AG09319 (cell line): ENCODE measurements around the gene MARS1.

Experiments used
- DNase-seq: peaks from one replicate; pipeline ENCODE4 v3.0.0-alpha.2; 2010; ENCODE audit warnings: low read depth; ENCODE audit errors: extremely low read depth
- TF ChIP-seq, protein P1 (sequence below): IDR thresholded peaks from 2 replicates; pipeline ENCODE4 v1.5.1; 2011; ENCODE audit warnings: low read depth, mild to moderate bottlenecking, inconsistent platforms, low read length, moderate library complexity

The MARS1 gene

DNA sequence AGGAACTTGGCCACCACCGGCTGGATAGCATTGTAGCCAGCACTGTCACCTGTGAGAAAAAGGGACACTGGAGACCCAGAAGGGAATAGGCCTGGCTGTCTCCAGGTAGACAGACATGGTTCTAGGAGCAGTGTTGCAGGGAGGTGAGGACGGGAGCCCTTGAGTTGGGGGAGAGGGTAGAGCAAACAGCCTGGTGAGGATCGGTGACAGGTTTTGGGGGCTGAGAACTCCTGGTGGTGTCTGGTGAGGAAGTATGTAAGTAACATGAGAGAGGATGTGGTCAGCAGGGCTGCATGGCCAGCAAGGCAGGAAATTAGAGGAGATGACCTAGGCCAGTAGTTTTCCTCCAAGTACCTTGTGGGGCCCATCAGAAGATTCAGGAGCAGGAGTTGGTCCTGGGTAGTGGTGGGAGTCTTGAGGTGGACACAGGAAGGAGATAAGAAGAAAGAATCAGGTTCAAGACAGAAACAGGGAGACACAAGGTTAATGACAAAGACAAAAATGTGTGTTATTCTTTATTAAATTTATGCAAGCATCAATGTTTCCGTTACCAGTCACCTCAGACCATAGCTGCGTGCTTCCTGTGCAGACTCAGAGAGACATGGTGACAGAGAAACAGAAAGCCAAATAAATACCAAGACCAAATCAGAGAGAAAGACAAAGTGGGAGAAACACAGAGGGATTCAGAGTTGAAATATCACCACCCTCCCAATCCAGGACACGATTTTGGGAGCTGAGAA, 8.3 kb upstream of the MARS1 start, which contains the start of gene ARHGAP9:
Gene ARHGAP9 (minus strand): TSS at position 491 of the 740 bp plus-strand sequence. CDS start 460 bp downstream, at position 31.
- TF ChIP-seq, protein P1, sequence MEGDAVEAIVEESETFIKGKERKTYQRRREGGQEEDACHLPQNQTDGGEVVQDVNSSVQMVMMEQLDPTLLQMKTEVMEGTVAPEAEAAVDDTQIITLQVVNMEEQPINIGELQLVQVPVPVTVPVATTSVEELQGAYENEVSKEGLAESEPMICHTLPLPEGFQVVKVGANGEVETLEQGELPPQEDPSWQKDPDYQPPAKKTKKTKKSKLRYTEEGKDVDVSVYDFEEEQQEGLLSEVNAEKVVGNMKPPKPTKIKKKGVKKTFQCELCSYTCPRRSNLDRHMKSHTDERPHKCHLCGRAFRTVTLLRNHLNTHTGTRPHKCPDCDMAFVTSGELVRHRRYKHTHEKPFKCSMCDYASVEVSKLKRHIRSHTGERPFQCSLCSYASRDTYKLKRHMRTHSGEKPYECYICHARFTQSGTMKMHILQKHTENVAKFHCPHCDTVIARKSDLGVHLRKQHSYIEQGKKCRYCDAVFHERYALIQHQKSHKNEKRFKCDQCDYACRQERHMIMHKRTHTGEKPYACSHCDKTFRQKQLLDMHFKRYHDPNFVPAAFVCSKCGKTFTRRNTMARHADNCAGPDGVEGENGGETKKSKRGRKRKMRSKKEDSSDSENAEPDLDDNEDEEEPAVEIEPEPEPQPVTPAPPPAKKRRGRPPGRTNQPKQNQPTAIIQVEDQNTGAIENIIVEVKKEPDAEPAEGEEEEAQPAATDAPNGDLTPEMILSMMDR = no peak
- no peak for DNase-seq

DNA sequence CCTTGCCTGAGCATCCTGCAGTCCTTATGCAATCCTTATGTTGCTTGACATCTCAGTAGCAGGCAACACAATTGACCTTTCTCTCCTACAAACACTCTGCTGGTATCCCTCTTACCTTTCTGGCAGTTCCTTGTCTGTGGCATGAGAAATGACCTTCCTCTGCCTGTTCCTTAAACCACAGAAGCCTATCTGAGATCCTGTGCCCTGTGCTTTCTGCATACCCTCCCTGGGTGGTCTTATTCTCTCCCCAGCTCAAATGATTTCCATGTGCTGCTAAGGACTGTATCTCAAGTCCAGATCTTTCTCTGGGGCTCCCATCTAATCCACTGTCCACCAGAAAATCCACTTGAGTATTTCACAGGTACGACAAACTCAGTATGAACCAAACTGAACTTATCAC, 6.2 kb upstream of the MARS1 start:
- no peak for DNase-seq
- TF ChIP-seq, protein P1 = no peak

DNA sequence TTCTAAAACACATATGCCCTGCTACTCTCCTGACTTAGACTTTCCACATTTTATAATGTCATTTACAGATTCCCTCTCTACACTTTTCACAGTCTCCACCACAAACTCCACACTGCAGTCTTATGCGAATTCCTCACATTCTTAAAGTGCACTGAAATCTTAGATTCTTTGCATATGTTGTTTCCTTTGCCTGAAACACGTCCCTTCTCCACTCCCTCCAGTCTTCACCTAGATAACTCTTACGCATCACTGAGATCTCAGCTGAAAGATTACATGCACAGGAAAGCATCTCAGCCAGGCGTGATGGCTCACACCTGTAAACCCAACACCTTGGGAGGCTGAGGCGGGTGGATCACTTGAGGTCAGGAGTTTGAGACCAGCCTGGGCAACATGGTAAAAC, 4.4 kb upstream of the MARS1 start:
- TF ChIP-seq, protein P1 = no peak

DNA sequence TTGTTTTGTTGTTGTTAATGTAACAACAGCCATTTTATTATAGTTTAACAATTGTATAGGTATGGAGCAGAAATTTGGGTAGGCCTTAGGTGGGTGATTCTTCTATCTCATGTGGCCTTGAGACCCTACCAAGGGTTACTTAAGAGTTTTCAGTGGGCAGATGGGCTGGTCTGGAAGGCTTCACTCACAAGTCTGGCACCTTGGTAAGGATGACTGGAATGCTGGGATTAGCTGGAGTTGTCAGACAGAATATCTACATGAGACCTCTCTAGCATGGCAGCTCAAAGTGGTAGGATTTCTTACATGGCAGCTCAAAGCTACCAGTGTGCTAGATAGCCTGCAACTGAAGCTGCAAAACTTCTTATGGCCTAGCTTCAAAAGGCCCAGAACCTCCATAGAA, 2.2 kb upstream of the MARS1 start:
- TF ChIP-seq, protein P1 = no peak
- DNase-seq = no peak

More for the DNA sequence above, 4.4 kb upstream of the MARS1 start:
- DNase-seq = no peak

DNA sequence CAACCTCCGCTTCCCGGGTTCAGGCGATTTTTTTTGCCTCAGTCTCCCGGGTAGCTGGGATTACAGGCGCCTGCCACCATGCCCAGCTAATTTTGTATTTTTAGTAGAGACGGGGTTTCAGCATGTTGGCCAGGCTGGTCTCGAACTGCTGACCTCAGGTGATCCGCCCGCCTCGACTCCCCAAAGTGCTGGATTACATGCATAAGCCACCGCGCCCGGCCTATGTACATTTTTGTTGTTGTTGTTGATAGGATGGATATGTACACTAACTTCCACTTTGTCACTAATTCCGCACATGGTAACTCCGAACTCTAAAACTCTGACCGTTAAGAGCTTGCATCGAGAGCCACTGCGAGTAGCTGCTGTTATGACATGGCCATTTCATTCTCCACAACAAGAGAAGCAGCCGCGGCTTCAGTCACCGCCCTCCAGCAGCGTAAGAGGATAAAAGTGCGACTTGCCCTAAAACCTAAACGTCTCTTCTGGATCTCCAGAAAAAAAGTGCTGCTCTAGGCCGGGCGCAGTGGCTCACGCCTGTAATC, 742 bp upstream of the MARS1 start:
- TF ChIP-seq, protein P1 = no peak

DNA sequence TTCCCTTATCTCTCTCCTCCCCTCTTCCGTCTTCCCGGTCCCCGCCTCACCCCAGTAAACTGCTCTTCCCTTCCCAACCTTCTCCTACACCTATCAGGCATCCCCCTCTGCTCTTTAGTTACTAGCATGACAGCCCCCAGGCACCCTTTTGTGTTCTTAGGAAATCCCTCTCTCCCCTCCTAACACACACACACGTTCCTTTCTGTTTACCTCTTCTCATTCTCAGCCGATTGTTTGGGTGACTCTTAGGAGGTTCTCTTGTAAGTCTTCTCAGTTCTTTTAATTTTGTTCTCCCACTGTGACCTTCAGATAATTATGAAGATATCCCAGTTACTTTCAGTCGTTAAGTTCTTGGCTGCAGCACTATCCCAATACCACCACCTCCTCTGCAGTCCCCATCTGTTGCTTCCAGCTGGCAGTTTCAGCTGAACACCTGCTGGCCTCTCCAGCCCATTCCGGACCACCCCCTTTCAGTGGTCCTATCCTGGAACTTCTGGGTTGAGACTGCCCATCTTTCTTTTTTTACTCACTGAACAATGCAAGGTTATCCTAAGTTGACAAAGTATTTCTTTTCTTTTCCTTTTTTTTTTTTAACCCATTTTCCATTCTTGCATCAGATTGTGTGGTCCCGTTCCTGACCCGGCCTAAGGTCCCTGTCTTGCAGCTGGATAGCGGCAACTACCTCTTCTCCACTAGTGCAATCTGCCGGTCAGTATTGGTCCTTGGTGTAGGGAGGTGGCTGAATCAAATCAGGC, 711 bp downstream of the MARS1 start:
- no peak for DNase-seq
- TF ChIP-seq, protein P1 = no peak

More for the DNA sequence above, 742 bp upstream of the MARS1 start:
- DNase-seq = no peak
